K562 (cell line): ENCODE data around the gene KCP. TPM values are rescaled to one million over a fixed set of nuclear protein-coding genes. Genes with fewer than 3 reads are reported as not detected.

Experiments used
- NR2C1 ChIP-seq, 2 experiments: fragments of 450-650 bp; IDR thresholded peaks; 2 replicates each; pipeline ENCODE4 v1.6.1; 2017; ENCODE audit warnings: mild to moderate bottlenecking in 2 of 2, antibody characterized with exemption in 1 of 2, inconsistent platforms in 1 of 2, missing compliant biosample characterization in 1 of 2, missing genetic modification characterization in 1 of 2
- polyA plus RNA-seq, 8 experiments: library from polyadenylated mRNA; depleted of rRNA in 4 of 8; stranded (reverse) in 5 of 8; unstranded in 3 of 8; fragments of >200 nt; fragmentation: Nextera tagmentation in 2 of 8; fragmentation: Illumina TruSeq in 1 of 8; extraction: Ambion mirVana in 2 of 8; extraction: Trizol in 1 of 8; gene quantifications; 2 replicates each; pipeline versions ENCODE4 v1.2.1 to v1.2.3, GENCODE V29; 2011 to 2014; ENCODE audit warnings: inconsistent platforms in 1 of 8, missing spikeins in 1 of 8
- total RNA-seq, 7 experiments: library from RNA; depleted of rRNA in 6 of 7; stranded (reverse); fragments of >200 nt in 6 of 7; fragmentation: Illumina TruSeq in 2 of 7; extraction: Trizol in 2 of 7; gene quantifications; 2 replicates each; pipeline versions ENCODE4 v1.2.1 to v1.2.3, GENCODE V29; 2011 to 2021; ENCODE audit warnings: low replicate concordance in 1 of 7
- TF ChIP-seq, protein P1 (sequence below), 2 experiments: fragments of 450-650 bp; formaldehyde crosslinking in 1 of 2; IDR thresholded peaks; 2 replicates each; pipeline versions ENCODE4 v1.4.0 to v1.6.1; 2014 to 2020; ENCODE audit warnings: mild to moderate bottlenecking in 2 of 2, borderline replicate concordance in 1 of 2, low read depth in 1 of 2

Gene KCP
- total and polyA plus RNA-seq, 9 of the 15 experiments (the other 6 are each of a cell fraction or from before 2014, with no cell fraction given) = 0.06 to 0.17 (median 0.12) TPM; not detected in 3

DNA sequence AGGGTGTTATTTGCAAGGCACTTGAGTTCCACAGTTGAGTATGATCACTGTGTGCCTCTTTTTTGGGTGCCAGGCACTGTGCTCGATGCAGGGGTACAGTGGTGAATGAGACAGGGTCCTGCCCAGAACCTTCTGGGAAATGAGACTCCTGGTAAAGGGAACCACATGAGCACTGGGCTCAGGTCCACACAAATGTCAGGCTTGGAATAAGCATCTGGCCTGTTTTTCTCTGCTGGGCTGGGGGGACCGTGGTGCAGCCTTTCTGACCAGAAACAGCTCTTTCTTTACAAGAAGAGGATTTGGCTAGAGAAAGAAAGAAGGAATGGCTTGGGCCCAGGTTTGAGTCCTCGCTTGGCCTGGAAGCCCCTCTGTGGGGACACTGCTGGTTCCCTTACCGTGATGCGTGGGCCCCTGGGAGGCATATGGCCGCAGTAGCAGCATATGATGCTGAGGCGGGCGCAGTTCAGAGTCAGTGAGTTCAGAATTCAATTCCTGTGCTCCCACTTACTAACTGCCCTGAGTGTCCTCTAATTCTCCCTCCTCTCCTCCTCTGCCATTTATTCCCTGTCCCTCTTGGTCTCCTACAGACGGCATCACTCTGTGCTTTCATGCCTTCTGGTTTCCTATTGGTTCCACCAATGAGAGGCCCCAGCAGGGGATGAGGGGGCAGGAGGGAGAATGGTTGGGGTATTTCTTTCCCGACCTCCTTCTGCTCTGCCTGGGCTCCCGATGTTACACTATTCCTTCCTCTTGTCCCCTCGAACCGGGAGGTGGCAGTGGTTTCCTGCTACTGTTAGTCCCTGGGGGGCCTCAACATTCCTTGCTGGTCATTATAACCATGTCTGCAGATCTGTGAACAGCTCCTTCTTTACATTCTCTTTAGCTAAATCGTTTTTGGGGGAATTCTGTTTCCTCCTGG lies 9.6 kb upstream of the KCP start (continued):
- TF ChIP-seq, protein P1, sequence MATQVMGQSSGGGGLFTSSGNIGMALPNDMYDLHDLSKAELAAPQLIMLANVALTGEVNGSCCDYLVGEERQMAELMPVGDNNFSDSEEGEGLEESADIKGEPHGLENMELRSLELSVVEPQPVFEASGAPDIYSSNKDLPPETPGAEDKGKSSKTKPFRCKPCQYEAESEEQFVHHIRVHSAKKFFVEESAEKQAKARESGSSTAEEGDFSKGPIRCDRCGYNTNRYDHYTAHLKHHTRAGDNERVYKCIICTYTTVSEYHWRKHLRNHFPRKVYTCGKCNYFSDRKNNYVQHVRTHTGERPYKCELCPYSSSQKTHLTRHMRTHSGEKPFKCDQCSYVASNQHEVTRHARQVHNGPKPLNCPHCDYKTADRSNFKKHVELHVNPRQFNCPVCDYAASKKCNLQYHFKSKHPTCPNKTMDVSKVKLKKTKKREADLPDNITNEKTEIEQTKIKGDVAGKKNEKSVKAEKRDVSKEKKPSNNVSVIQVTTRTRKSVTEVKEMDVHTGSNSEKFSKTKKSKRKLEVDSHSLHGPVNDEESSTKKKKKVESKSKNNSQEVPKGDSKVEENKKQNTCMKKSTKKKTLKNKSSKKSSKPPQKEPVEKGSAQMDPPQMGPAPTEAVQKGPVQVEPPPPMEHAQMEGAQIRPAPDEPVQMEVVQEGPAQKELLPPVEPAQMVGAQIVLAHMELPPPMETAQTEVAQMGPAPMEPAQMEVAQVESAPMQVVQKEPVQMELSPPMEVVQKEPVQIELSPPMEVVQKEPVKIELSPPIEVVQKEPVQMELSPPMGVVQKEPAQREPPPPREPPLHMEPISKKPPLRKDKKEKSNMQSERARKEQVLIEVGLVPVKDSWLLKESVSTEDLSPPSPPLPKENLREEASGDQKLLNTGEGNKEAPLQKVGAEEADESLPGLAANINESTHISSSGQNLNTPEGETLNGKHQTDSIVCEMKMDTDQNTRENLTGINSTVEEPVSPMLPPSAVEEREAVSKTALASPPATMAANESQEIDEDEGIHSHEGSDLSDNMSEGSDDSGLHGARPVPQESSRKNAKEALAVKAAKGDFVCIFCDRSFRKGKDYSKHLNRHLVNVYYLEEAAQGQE (IDR thresholded peaks at IDR 0.05; ENCODE audit: borderline replicate concordance) = peak; percentile 34; the same call in 1 of the 2 replicates
- TF ChIP-seq, protein P1 (CRISPR knock-in tag; IDR thresholded peaks at IDR 0.05; ENCODE audit: low read depth) = no peak
- TF ChIP-seq NR2C1 (IDR thresholded peaks at IDR 0.05) = no peak
- no peak for TF ChIP-seq NR2C1 (tag; IDR thresholded peaks at IDR 0.05)
